Fibroblast of pulmonary artery (primary cell): ENCODE measurements around the gene VPREB3.
A peak's percentile ranks its signal among the peaks of the same experiment; 100 is the strongest.

Source experiments
- DNase-seq: peaks from one replicate; pipeline ENCODE4 v3.0.0-alpha.2; 2010; ENCODE audit warnings: low read depth
- H3K4me3 ChIP-seq: replicated peaks from 2 replicates; pipeline ENCODE4 v1.5.1; 2011; ENCODE audit warnings: low read depth, mild to moderate bottlenecking, control low read depth, low read length, moderate library complexity
- CTCF ChIP-seq: IDR thresholded peaks from 2 replicates; pipeline ENCODE4 v1.5.1; 2011; ENCODE audit warnings: mild to moderate bottlenecking, control low read depth, low read length, inconsistent platforms; ENCODE audit errors: missing control alignments

Gene VPREB3

GRCh38 chr22:23772315-23772648 lies 18.1 kb upstream of the VPREB3 start:
- TF ChIP-seq CTCF, result no peak
- H3K4me3 ChIP-seq, result peak overlapping the region; percentile 42
- no peak for DNase-seq

GRCh38 chr22:23769321-23769965 lies 15.2 kb upstream of the VPREB3 start:
- DNase-seq, result no peak
- no peak overlapping the region for H3K4me3 ChIP-seq
- no peak for TF ChIP-seq CTCF

- TF ChIP-seq CTCF, result peak; percentile 75
- peak within 1 kb of the TSS; percentile 51 for H3K4me3 ChIP-seq
- DNase-seq, result peak; percentile 75
Measured at GRCh38 chr22:23767673-23768548, 13.7 kb upstream of the VPREB3 start, which contains the start of gene CHCHD10. TSS of gene CHCHD10 (minus strand) at chr22:23767972. CDS start at chr22:23767874, 98 bp downstream.

- no peak for DNase-seq
Measured at GRCh38 chr22:23767303-23767672, 13.1 kb upstream of the VPREB3 start.

GRCh38 chr22:23764899-23765881 lies 11.0 kb upstream of the VPREB3 start:
- DNase-seq, result no peak
- no peak overlapping the region for H3K4me3 ChIP-seq
- TF ChIP-seq CTCF, result no peak

More at GRCh38 chr22:23767303-23767672, 13.1 kb upstream of the VPREB3 start:
- peak overlapping the region; percentile 51 for H3K4me3 ChIP-seq
- no peak for TF ChIP-seq CTCF

GRCh38 chr22:23763954-23764353 lies 9.7 kb upstream of the VPREB3 start:
- no peak for TF ChIP-seq CTCF
- DNase-seq, result no peak
- no peak overlapping the region for H3K4me3 ChIP-seq
